HEK293 (cell line): ENCODE measurements around the gene TBX4.

ENCODE experiments used
- CTCF ChIA-PET: fragments of 350-600 bp; formaldehyde crosslinking; extraction: SDS; loops from one replicate; lab custom pipeline; 2021; ENCODE audit warnings: antibody characterized with exemption; lab: Yijun Ruan, JAX
- POLR2A ChIA-PET: fragments of 300-600 bp; formaldehyde crosslinking; extraction: SDS; loops from one replicate; lab custom pipeline; 2020; ENCODE audit warnings: antibody characterized with exemption, inconsistent platforms; lab: Yijun Ruan, JAX
- H3K27ac ChIP-seq: fragments of 200-500 bp; sonication (Bioruptor generic); 2 replicates; pipeline ENCODE4 v1.5.1; 2014; ENCODE audit warnings: low read depth, low read length, control low read depth, inconsistent platforms; ENCODE audit errors: extremely low read depth
- H3K36me3 ChIP-seq, 2 experiments: fragments of 200-500 bp in 1 of 2; sonication (Bioruptor generic) in 1 of 2; 1 replicate in 1 of 2; 2 replicates in 1 of 2; pipeline ENCODE4 v1.5.1; 2014 to 2017; ENCODE audit warnings: inconsistent platforms in 2 of 2, low read length in 2 of 2; ENCODE audit not compliant: control insufficient read depth in 2 of 2, insufficient read depth in 1 of 2
- H3K4me1 ChIP-seq: fragments of 200-500 bp; sonication (Bioruptor generic); 2 replicates; pipeline ENCODE4 v1.5.1; 2014; ENCODE audit warnings: mild to moderate bottlenecking, low read length, inconsistent platforms; ENCODE audit not compliant: control insufficient read depth, insufficient read depth
- H3K4me3 ChIP-seq: 2 replicates; pipeline ENCODE4 v1.5.1; 2011; ENCODE audit warnings: low read depth, mild to moderate bottlenecking, control low read depth, low read length, moderate library complexity
- H3K9me3 ChIP-seq: fragments of 200-500 bp; sonication (Bioruptor generic); 2 replicates; pipeline ENCODE4 v1.5.1; 2014; ENCODE audit warnings: low read depth, low read length, inconsistent platforms; ENCODE audit not compliant: control insufficient read depth, insufficient read depth
- EGR2 ChIP-seq: fragments of 450-650 bp; formaldehyde crosslinking; IDR thresholded peaks from 2 replicates; pipeline ENCODE4 v1.5.1; 2016; ENCODE audit warnings: low read depth, missing biosample characterization, missing genetic modification characterization
- GFI1B ChIP-seq: fragments of 450-650 bp; formaldehyde crosslinking; IDR thresholded peaks from 2 replicates; pipeline ENCODE4 v1.5.1; 2016; ENCODE audit warnings: missing biosample characterization, missing genetic modification characterization
- HOXD13 ChIP-seq: sonication (generic); formaldehyde crosslinking; IDR thresholded peaks from 2 replicates; pipeline ENCODE4 v1.8.0; 2022; ENCODE audit warnings: missing genetic modification reagents, borderline replicate concordance
- KLF16 ChIP-seq: fragments of 450-650 bp; formaldehyde crosslinking; IDR thresholded peaks from 2 replicates; pipeline ENCODE4 v1.5.1; 2017; ENCODE audit warnings: missing biosample characterization, missing genetic modification characterization
- KLF8 ChIP-seq: fragments of 450-650 bp; formaldehyde crosslinking; IDR thresholded peaks from 2 replicates; pipeline ENCODE4 v1.5.1; 2016; ENCODE audit warnings: missing biosample characterization, missing genetic modification characterization
- MEIS1 ChIP-seq: sonication (generic); formaldehyde crosslinking; IDR thresholded peaks from 2 replicates; pipeline ENCODE4 v1.8.1; 2022; ENCODE audit warnings: missing genetic modification reagents, mild to moderate bottlenecking, borderline replicate concordance
- SALL2 ChIP-seq: fragments of 450-650 bp; formaldehyde crosslinking; IDR thresholded peaks from 2 replicates; pipeline ENCODE4 v1.5.0; 2017; ENCODE audit warnings: missing biosample characterization, mild to moderate bottlenecking, missing genetic modification characterization, borderline replicate concordance
- SCRT1 ChIP-seq: fragments of 450-650 bp; formaldehyde crosslinking; IDR thresholded peaks from 2 replicates; pipeline ENCODE4 v1.5.1; 2016; ENCODE audit warnings: missing biosample characterization, missing genetic modification characterization, borderline replicate concordance
- YY2 ChIP-seq: fragments of 450-650 bp; formaldehyde crosslinking; IDR thresholded peaks from 2 replicates; pipeline ENCODE4 v1.5.1; 2016; ENCODE audit warnings: missing biosample characterization, missing genetic modification characterization
- ZFHX2 ChIP-seq: fragments of 450-650 bp; formaldehyde crosslinking; conservative IDR thresholded peaks from 2 replicates; pipeline ENCODE4 v1.5.1; 2016; ENCODE audit warnings: missing biosample characterization, missing genetic modification characterization
- ZNF114 ChIP-seq: fragments of 450-650 bp; formaldehyde crosslinking; IDR thresholded peaks from 2 replicates; pipeline ENCODE4 v1.5.0; 2017; ENCODE audit warnings: missing biosample characterization, missing genetic modification characterization
- ZNF426 ChIP-seq: fragments of 450-650 bp; formaldehyde crosslinking; IDR thresholded peaks from 2 replicates; pipeline ENCODE4 v1.5.1; 2017; ENCODE audit warnings: missing biosample characterization, missing genetic modification characterization, mild to moderate bottlenecking, inconsistent platforms, moderate library complexity
- ZNF433 ChIP-seq: fragments of 450-650 bp; formaldehyde crosslinking; IDR thresholded peaks from 2 replicates; pipeline ENCODE4 v1.5.1; 2016; ENCODE audit warnings: missing biosample characterization, missing genetic modification characterization, low read depth
- ZNF623 ChIP-seq: fragments of 450-650 bp; formaldehyde crosslinking; IDR thresholded peaks from 2 replicates; pipeline ENCODE4 v1.5.1; 2016; ENCODE audit warnings: missing biosample characterization, missing genetic modification characterization
- ZNF658 ChIP-seq: fragments of 450-650 bp; formaldehyde crosslinking; IDR thresholded peaks from 2 replicates; pipeline ENCODE4; 2016; ENCODE audit warnings: missing biosample characterization, missing genetic modification characterization
- ZNF791 ChIP-seq: fragments of 450-650 bp; formaldehyde crosslinking; IDR thresholded peaks from 2 replicates; pipeline ENCODE4 v1.5.1; 2016; ENCODE audit warnings: missing biosample characterization, missing genetic modification characterization
- ZSCAN30 ChIP-seq: fragments of 450-650 bp; IDR thresholded peaks from 2 replicates; pipeline ENCODE4 v1.5.1; 2018; ENCODE audit warnings: missing biosample characterization, mild to moderate bottlenecking, missing genetic modification characterization, moderate library complexity
- TF ChIP-seq, protein P1 (sequence below): fragments of 450-650 bp; formaldehyde crosslinking; IDR thresholded peaks from 2 replicates; pipeline ENCODE4 v1.5.1; 2016; ENCODE audit warnings: missing biosample characterization, missing genetic modification characterization
- TF ChIP-seq, protein P2 (sequence below): fragments of 450-650 bp; formaldehyde crosslinking; IDR thresholded peaks from 2 replicates; pipeline ENCODE4 v1.5.1; 2016; ENCODE audit warnings: missing biosample characterization, missing genetic modification characterization
- TF ChIP-seq, protein P3 (sequence below): fragments of 450-650 bp; formaldehyde crosslinking; IDR thresholded peaks from 2 replicates; pipeline ENCODE4 v1.5.1; 2016; ENCODE audit warnings: missing biosample characterization, missing genetic modification characterization
- TF ChIP-seq, protein P4 (sequence below): fragments of 450-650 bp; formaldehyde crosslinking; IDR thresholded peaks from 2 replicates; pipeline ENCODE4 v1.5.1; 2016; ENCODE audit warnings: missing biosample characterization, missing genetic modification characterization

Gene TBX4

DNA sequence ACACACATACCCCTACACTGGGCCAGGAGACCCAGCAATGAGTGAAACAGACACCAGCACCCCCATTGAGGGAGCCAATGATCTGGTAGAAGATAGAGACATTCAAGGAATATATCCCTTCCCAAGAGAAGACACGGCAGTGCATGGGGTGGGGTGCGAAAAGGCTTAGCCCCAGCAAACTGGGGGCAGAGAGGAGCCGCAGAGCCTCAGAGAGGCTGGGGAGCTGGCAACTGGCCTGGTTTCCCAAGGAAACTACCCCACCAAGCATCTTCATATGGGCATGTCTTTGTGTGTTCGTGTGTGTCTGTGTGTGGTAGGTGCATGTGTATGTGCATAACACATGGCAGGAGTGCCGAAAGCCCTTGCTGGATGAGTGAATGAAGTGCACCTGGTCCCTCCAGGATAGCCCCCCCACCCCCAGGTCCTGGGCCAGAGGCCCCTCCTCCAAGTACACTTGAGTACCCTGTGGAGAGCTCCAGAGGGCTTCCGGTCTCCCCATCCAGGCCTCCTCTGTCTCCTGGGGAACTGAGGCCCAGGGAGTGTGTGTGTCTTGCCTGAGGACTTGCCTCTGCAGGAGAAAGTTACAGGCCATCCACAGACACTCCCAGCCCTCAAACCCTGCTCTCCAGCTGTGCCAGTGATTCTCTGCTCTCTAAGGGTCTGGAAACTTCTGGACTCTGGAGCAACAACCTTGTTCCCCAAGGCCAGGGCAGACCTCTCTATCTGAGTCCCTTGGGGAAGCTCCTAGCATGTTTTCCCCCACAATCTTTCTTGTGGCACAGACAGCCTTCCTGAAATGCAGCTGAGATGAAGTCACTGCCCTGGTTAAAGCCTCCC lies 36.6 kb upstream of the TBX4 start:
- CTCF ChIA-PET = interaction anchor here (0.7 to 5.1 kb wide), 12 partner anchors 11 to 694 kb away, joined by 3 to 38 read pairs (median 4); no protein-coding TSS in a partner anchor
- no peak overlapping the region for H3K4me3 ChIP-seq
- TF ChIP-seq ZNF433 (no peak), ZNF658 (tag by site-specific recombination) (no peak), KLF8 (tag by site-specific recombination) (no peak), SCRT1 (tag by site-specific recombination) (no peak), ZNF623 (no peak), ZNF426 (no peak), HOXD13 (CRISPR knock-in tag) (no peak)
- TF ChIP-seq, protein P1, sequence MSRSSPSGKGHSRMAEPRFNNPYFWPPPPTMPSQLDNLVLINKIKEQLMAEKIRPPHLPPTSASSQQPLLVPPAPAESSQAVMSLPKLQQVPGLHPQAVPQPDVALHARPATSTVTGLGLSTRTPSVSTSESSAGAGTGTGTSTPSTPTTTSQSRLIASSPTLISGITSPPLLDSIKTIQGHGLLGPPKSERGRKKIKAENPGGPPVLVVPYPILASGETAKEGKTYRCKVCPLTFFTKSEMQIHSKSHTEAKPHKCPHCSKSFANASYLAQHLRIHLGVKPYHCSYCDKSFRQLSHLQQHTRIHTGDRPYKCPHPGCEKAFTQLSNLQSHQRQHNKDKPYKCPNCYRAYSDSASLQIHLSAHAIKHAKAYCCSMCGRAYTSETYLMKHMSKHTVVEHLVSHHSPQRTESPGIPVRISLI (tag by site-specific recombination) = no peak
- H3K9me3 ChIP-seq = no peaks in the 10 kb centered on the region
- POLR2A ChIA-PET = interaction anchor here (0.8 to 1.4 kb wide), 2 partner anchors 16 to 78 kb away, joined by 3 read pairs; partner anchors contain the start of gene TBX2
- no peaks in the 10 kb centered on the region for H3K36me3 ChIP-seq
- H3K27ac ChIP-seq = 0 out of 2 replicates have a peak overlapping the region, but pooled peaks have one; percentile 16
- H3K4me1 ChIP-seq = peaks cover 4% of the 10 kb centered on the region

DNA sequence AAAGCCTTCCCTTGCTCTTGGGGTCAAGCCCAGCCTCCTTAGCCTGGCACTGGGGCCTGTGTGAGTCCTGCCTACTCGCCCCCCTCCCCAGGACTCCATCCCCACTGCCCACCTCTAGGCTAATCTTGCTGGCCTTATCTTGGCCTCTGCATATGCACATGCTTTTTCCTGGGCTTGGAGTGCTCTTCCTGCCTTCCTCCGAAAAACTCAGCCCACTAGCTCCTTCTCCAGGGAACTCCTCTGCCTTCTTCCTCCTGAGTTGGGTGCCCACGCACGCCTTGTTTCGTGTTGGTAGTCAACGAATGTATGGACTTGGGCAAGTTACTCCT lies 36.0 kb upstream of the TBX4 start:
- Histone ChIP-seq H3K27ac (0 out of 2 replicates have a peak overlapping the region, but pooled peaks have one; percentile 16), H3K36me3 (no peaks in the 10 kb centered on the region), H3K4me1 (peaks cover 4% of the 10 kb centered on the region), H3K9me3 (no peaks in the 10 kb centered on the region), H3K4me3 (no peak overlapping the region)
- POLR2A ChIA-PET = interaction anchor here (0.8 to 1.4 kb wide), 2 partner anchors 16 to 78 kb away, joined by 3 read pairs; partner anchors contain the start of gene TBX2
- CTCF ChIA-PET = interaction anchor here (0.6 to 5.1 kb wide), 11 partner anchors 11 to 695 kb away, joined by 3 to 38 read pairs (median 4); no protein-coding TSS in a partner anchor
- peak; percentile 56 for TF ChIP-seq ZFHX2
- TF ChIP-seq, protein P2, sequence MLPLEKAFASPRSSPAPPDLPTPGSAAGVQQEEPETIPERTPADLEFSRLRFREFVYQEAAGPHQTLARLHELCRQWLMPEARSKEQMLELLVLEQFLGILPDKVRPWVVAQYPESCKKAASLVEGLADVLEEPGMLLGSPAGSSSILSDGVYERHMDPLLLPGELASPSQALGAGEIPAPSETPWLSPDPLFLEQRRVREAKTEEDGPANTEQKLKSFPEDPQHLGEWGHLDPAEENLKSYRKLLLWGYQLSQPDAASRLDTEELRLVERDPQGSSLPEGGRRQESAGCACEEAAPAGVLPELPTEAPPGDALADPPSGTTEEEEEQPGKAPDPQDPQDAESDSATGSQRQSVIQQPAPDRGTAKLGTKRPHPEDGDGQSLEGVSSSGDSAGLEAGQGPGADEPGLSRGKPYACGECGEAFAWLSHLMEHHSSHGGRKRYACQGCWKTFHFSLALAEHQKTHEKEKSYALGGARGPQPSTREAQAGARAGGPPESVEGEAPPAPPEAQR (tag by site-specific recombination) = no peak
- no peak for TF ChIP-seq SALL2 (tag by site-specific recombination)
- TF ChIP-seq EGR2 (tag by site-specific recombination) = peak; percentile 54

DNA sequence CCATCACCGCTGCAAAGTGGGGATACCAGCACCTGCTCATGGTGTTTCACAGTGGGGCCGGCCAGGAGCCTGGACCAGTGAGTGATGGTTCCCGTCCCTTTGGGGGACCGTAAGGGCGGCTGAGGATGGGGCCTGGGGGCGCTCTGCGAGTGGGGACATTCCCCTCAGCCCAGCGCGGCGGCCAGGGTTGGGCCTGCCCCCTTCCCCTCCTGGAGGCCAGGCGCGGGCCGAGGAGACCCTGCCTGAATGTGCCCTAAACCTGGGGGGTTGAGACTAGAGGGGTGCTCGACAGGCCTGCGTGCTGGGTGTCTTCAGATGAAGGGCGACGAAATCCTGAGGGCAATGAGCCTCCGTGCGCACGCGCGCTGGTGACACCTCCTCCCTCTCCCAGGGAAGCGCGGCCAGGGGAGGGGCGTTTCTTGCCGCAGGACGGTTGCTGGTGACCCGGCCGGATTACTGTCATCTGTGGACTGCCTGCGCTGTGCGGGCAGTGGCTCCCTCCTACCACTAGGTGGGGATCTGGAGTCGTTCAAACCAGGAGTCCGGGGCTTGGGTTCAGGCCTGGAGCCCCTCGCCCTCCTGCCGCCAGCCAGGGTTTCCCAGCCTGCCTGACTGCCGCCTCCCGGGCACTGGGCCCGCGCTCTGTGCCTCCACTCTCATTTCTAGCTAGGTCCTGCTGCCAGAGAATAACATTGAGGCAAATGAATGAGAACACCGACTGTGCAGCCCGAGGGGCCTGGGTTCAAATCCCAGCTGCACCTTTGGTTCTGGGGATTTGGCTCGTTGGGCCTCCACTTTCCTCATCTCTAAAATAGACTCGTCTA lies 35.5 kb upstream of the TBX4 start:
- no peak overlapping the region; the same call in 1 of the 2 replicates for H3K27ac ChIP-seq
- H3K4me1 ChIP-seq = peaks cover 4% of the 10 kb centered on the region
- no peaks in the 10 kb centered on the region for H3K36me3 ChIP-seq
- no peak overlapping the region; the same call in 1 of the 2 replicates for H3K4me3 ChIP-seq
- ChIA-PET CTCF (interaction anchor here (0.5 to 5.1 kb wide), 30 partner anchors 10 to 773 kb away, joined by 3 to 38 read pairs (median 4); no protein-coding TSS in a partner anchor), POLR2A (interaction anchor here (0.8 to 1.4 kb wide), 2 partner anchors 17 to 77 kb away, joined by 3 read pairs; partner anchors contain the start of gene TBX2)
- H3K9me3 ChIP-seq = no peaks in the 10 kb centered on the region
- TF ChIP-seq KLF16 (tag by site-specific recombination) (no peak), YY2 (tag by site-specific recombination) (no peak), ZNF114 (tag by site-specific recombination) (no peak), ZNF791 (tag by site-specific recombination) (no peak), ZSCAN30 (tag by site-specific recombination) (peak; percentile 89), GFI1B (no peak), MEIS1 (CRISPR knock-in tag) (no peak)
- TF ChIP-seq, protein P3, sequence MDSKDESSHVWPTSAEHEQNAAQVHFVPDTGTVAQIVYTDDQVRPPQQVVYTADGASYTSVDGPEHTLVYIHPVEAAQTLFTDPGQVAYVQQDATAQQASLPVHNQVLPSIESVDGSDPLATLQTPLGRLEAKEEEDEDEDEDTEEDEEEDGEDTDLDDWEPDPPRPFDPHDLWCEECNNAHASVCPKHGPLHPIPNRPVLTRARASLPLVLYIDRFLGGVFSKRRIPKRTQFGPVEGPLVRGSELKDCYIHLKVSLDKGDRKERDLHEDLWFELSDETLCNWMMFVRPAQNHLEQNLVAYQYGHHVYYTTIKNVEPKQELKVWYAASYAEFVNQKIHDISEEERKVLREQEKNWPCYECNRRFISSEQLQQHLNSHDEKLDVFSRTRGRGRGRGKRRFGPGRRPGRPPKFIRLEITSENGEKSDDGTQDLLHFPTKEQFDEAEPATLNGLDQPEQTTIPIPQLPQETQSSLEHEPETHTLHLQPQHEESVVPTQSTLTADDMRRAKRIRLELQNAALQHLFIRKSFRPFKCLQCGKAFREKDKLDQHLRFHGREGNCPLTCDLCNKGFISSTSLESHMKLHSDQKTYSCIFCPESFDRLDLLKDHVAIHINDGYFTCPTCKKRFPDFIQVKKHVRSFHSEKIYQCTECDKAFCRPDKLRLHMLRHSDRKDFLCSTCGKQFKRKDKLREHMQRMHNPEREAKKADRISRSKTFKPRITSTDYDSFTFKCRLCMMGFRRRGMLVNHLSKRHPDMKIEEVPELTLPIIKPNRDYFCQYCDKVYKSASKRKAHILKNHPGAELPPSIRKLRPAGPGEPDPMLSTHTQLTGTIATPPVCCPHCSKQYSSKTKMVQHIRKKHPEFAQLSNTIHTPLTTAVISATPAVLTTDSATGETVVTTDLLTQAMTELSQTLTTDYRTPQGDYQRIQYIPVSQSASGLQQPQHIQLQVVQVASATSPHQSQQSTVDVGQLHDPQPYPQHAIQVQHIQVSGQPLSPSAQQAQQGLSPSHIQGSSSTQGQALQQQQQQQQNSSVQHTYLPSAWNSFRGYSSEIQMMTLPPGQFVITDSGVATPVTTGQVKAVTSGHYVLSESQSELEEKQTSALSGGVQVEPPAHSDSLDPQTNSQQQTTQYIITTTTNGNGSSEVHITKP (tag by site-specific recombination) = no peak
- TF ChIP-seq, protein P4, sequence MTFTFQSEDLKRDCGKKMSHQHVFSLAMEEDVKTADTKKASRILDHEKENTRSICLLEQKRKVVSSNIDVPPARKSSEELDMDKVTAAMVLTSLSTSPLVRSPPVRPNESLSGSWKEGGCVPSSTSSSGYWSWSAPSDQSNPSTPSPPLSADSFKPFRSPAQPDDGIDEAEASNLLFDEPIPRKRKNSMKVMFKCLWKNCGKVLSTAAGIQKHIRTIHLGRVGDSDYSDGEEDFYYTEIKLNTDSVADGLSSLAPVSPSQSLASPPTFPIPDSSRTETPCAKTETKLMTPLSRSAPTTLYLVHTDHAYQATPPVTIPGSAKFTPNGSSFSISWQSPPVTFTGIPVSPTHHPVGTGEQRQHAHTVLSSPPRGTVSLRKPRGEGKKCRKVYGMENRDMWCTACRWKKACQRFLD (tag by site-specific recombination) = no peak
